Parathyroid adenoma (tissue), 2 donors: Measurements from ENCODE around the gene TMEM132A.

ENCODE experiments used
- H2AFZ ChIP-seq: fragments of 300-600 bp; sonication (generic); one replicate; pipeline ENCODE4 v1.7.0; 2017; ENCODE audit warnings: antibody characterized with exemption, mild to moderate bottlenecking
- H3K27ac ChIP-seq: fragments of 300-600 bp; sonication (generic); one replicate; pipeline ENCODE4 v1.7.0; 2017
- H3K27me3 ChIP-seq: fragments of 300-600 bp; sonication (generic); one replicate; pipeline ENCODE4 v1.7.0; 2017; ENCODE audit warnings: low read length; ENCODE audit not compliant: control insufficient read depth, insufficient read depth
- H3K36me3 ChIP-seq: fragments of 300-600 bp; sonication (generic); one replicate; pipeline ENCODE4 v1.7.0; 2017; ENCODE audit warnings: low read length; ENCODE audit not compliant: control insufficient read depth, insufficient read depth
- H3K4me1 ChIP-seq: fragments of 300-600 bp; sonication (generic); one replicate; pipeline ENCODE4 v1.7.0; 2017; ENCODE audit warnings: control low read depth
- H3K4me2 ChIP-seq: fragments of 300-600 bp; sonication (generic); one replicate; pipeline ENCODE4 v1.7.0; 2017; ENCODE audit warnings: low read length
- H3K4me3 ChIP-seq: fragments of 300-600 bp; sonication (generic); one replicate; pipeline ENCODE4 v1.7.0; 2017; ENCODE audit warnings: low read depth, low read length
- H3K79me2 ChIP-seq: fragments of 300-600 bp; sonication (generic); one replicate; pipeline ENCODE4 v1.7.0; 2017; ENCODE audit warnings: control low read depth
- H3K9ac ChIP-seq: fragments of 300-600 bp; sonication (generic); one replicate; pipeline ENCODE4 v1.7.0; 2017; ENCODE audit warnings: mild to moderate bottlenecking
- H3K9me3 ChIP-seq: fragments of 300-600 bp; sonication (generic); one replicate; pipeline ENCODE4 v1.7.0; 2017; ENCODE audit warnings: low read length; ENCODE audit not compliant: control insufficient read depth
- TF ChIP-seq, protein P1 (sequence below): fragments of 300-600 bp; sonication (generic); IDR thresholded peaks from one replicate; pipeline ENCODE4 v1.7.0; 2017; ENCODE audit warnings: antibody characterized with exemption, mild to moderate bottlenecking
- donor health status: primary hyperparathyroidism.

TMEM132A gene

DNA sequence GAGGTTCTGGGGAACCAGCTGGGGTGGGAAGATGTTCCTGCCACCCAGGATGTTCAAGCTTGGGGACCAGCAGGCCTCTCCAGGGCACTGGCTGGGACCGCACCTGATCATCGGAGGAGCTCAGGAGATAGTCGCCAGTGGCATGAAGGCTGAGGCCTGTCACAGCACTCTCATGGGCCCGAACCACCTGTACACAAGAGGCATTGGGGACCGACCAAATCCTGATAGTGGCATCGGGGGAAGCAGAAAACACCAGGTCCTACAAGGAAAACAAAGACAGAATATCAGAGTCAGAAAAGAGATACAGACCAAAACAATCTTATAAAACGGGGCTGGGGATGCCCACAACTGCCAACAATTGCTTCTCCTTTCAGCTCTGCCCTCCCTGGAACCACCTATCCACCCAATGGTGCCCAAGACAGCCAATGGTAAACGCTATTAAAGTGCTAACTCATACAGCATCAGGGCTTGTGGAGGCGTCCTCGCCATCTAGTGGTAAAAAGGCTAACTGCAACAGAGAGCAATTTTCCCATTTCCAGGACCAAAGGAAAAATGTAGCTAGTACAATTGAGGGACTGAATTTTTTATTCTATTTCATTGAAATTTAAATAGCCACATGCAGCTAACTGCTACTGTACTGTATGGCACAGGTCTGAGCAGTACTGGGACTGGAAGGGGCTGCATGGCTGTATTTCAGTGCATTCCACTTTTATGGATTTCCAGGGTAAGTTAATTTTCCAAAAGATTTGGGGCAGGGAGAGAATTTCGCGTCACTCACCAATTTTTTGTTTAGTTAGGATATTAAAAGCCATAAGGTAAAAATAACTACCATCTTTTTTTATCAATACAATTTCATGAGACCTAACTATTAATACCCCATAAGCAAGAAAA lies 25.0 kb upstream of the TMEM132A start:
- no peaks in the 10 kb centered on the region for H3K27me3 ChIP-seq
- H2AFZ ChIP-seq = no peak overlapping the region
- no peak overlapping the region for H3K4me2 ChIP-seq
- H3K79me2 ChIP-seq = peaks cover 21% of the 10 kb centered on the region
- peaks cover under 1% of the 10 kb centered on the region for H3K4me1 ChIP-seq
- H3K4me3 ChIP-seq = no peak overlapping the region
- peak overlapping the region; percentile 15 for H3K27ac ChIP-seq
- TF ChIP-seq, protein P1, sequence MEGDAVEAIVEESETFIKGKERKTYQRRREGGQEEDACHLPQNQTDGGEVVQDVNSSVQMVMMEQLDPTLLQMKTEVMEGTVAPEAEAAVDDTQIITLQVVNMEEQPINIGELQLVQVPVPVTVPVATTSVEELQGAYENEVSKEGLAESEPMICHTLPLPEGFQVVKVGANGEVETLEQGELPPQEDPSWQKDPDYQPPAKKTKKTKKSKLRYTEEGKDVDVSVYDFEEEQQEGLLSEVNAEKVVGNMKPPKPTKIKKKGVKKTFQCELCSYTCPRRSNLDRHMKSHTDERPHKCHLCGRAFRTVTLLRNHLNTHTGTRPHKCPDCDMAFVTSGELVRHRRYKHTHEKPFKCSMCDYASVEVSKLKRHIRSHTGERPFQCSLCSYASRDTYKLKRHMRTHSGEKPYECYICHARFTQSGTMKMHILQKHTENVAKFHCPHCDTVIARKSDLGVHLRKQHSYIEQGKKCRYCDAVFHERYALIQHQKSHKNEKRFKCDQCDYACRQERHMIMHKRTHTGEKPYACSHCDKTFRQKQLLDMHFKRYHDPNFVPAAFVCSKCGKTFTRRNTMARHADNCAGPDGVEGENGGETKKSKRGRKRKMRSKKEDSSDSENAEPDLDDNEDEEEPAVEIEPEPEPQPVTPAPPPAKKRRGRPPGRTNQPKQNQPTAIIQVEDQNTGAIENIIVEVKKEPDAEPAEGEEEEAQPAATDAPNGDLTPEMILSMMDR = peak; percentile 90
- no peak overlapping the region for H3K9ac ChIP-seq
- H3K36me3 ChIP-seq = no peaks in the 10 kb centered on the region
- no peaks in the 10 kb centered on the region for H3K9me3 ChIP-seq

DNA sequence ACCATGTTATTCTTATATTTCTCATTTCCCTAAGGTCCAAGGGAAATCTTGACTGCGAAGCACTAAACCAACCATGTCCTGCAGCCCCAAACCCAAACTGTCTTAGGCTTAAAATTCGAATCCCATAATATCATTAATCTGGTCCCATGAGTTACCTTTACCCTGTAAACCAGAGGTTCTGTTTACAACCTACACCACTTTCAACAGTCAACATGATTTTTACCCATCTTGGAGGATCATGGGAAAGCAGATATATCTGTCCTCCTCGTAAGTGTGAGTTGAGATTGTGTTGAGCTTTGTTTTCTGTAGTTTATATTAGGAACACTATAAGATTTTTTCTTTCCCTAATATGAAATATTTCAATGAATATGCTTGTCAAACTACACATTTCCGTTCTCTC lies 24.3 kb upstream of the TMEM132A start:
- Histone ChIP-seq H3K9me3 (no peaks in the 10 kb centered on the region), H3K27ac (no peak overlapping the region), H3K79me2 (peaks cover 28% of the 10 kb centered on the region), H2AFZ (no peak overlapping the region), H3K4me1 (peaks cover 6% of the 10 kb centered on the region), H3K9ac (no peak overlapping the region), H3K27me3 (no peaks in the 10 kb centered on the region), H3K36me3 (no peaks in the 10 kb centered on the region), H3K4me3 (no peak overlapping the region), H3K4me2 (no peak overlapping the region)
- TF ChIP-seq, protein P1 = no peak

DNA sequence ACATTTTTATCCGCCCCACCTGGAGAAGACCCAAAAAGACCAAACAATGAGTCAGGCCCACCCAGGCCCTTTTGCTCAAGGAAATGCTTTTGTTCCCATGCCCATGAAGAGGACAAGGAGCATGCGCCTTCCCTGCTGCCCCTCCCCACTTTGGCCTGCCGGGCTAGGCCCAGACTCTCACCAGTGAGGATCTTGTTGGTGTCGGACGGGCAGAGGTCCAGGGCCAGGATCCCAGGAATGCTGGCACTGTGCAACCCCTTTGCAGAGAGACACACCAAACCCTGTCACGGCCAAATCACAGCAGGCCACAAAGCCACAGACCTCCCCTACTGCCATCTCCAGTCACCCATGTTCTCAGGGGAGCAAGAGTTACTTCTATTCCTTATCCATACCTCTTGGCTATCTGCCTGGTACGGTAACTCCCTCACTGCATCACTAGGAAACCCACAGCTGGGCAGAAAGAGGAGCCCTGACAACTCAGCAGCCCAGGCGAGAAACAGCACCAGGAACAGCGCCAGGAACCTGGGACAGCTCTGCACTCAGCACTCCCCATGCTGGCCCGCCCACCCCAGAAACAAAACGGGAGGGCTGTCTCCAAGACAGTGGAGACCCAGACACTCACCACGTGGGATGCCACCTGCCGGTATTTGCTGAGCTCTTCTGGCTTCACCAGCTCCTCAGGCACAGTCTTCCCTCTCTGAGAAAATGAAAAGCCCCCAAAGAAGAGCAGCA lies 23.4 kb upstream of the TMEM132A start:
- H2AFZ ChIP-seq = no peak overlapping the region
- H3K4me2 ChIP-seq = no peak overlapping the region
- H3K9ac ChIP-seq = no peak overlapping the region
- TF ChIP-seq, protein P1 = no peak
- no peaks in the 10 kb centered on the region for H3K36me3 ChIP-seq
- H3K27ac ChIP-seq = peak overlapping the region; percentile 66
- no peaks in the 10 kb centered on the region for H3K9me3 ChIP-seq
- H3K79me2 ChIP-seq = peaks cover 37% of the 10 kb centered on the region
- H3K4me3 ChIP-seq = no peak overlapping the region
- H3K27me3 ChIP-seq = no peaks in the 10 kb centered on the region
- peaks cover 12% of the 10 kb centered on the region for H3K4me1 ChIP-seq

DNA sequence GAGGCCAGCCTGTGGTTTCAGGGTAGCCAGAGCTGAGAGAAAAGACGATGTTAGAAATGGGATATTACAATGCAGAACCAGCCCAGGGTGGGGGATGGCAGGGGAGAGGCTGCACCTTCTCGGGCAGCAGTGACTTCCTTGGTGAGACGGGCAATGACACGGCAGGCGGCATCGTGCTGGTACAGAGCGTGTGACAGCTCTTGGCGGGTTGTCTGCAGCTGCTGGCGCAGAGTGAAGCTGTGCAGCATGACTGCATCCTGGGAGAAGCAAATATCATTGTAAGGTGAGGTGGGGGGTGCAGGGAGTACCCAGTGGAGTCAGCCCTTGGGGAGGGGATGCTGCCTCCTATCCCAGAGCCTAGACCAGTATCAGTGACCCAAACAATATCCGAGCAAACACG lies 21.6 kb upstream of the TMEM132A start:
- Histone ChIP-seq H3K27me3 (no peaks in the 10 kb centered on the region), H3K9ac (no peak overlapping the region), H3K4me3 (no peak overlapping the region), H3K4me1 (peaks cover 12% of the 10 kb centered on the region), H3K36me3 (no peaks in the 10 kb centered on the region), H3K9me3 (no peaks in the 10 kb centered on the region), H3K4me2 (no peak overlapping the region), H2AFZ (no peak overlapping the region), H3K79me2 (peaks cover 35% of the 10 kb centered on the region), H3K27ac (no peak overlapping the region)
- TF ChIP-seq, protein P1 = no peak
